ENCODE results near the gene PRLR.
"Not testable (repeated sequence)": the region's sequence is repeated elsewhere in the genome, so short reads cannot be mapped to it uniquely, and the experiment has no call there.

Gene PRLR

DNA sequence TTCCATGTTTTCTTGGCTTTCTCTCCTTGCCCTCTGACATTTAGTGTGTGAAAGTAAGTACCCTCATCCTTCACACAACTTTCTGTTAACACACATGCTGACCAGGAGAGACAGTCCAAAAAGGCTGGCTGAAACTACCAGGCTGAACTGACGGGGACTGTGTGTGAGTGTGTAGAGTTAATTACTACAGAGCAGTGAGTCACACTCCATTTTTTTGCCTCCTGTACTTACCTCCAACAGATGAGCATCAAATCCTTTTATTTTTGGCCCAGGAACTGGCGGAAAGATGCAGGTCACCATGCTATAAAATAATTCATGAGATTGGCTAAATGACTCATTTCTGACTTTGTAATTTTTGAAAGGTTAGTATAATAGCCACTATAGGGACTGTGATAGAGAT lies 162.3 kb downstream of the PRLR start:
- no peak for DNase-seq

DNA sequence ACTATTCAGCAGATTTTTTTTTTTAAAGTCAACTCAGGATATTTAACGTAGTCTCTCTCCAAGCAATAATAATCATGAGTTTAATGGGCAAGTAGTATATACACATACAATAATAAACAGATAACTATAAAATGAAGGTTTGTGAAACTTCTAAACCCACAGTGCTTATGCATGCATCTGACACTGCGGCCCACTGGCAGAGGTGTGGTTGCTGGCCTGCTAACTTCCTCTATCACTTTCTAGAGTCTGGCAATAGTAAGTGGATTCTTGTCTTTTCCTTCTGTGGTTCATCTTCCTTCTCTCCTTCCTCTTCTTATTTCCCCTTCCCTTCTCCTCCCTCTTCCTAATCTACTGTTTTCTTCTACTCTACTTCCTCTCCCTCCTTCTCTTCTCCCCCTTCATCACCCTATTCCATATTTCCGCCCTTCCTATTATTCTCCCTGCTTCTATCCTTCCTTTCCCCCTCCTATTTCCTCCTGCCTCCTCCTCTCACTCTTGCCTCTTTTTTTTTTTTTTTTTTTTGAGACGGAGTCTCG lies 164.0 kb downstream of the PRLR start:
- no peak for DNase-seq

DNA sequence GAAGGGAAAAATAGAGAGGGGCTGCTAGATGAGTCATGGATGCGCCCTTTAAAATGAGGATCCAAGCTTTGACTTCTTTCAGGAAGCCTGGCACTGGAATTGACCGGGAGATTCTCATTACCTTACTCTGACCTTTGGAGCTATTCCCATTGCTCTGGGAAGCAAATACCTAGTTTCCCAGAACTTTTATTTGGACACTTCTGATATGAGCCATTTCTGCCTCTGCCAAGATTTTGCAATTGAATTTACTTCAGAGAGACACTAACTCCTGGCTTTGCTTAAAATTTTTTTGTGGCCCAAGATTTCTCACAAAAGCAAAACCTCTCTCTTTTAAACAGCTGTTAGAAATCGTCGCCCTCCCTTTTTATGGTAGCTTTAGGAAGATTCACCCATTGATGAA lies 166.9 kb downstream of the PRLR start:
- no peak for DNase-seq

DNA sequence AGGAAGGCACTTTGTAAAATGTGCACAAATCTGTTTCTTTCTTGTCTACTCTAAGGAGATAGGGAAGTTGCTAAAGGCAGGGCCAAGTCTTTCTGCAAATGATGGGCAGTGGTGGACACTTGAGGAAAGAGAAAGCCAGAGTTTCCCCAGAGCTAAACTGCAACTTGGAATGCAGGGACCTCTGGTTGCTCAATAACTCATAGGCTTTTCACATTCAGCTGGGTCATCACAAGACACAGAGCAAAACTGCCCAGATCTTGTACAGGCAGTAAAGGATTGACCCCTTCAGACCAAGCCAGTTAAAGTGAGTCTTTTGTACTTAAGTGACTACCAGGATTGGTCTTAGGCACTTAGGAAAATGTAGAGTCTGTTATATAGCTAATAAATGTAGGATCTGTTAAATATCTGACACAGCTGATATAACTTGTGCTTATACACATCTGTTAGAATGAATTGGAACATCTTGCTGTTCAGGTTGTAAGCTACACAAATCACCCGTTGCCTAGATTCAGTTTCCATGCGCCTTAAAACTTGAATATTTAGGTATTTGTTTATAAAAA lies 169.0 kb downstream of the PRLR start:
- DNase-seq = no peak

DNA sequence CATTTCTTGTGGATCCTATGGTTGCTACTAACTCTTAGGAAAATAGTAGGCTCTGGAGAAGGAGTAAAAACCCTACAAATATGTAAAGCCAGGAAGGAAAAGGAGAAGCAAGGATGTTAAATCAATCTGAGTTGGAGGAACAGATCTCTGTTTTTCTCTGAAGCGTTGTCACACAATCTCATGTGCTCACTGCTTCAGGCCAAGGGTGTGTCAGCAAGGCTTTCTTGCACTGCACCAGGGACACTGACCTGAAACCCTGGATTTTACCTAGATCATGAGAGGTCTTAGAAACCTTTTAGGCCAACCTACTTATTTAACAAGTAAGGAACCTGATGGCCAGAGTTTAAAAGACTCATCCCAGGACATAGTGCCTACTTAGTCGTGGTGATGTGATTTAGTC lies 170.1 kb downstream of the PRLR start:
- no peak for DNase-seq

DNA sequence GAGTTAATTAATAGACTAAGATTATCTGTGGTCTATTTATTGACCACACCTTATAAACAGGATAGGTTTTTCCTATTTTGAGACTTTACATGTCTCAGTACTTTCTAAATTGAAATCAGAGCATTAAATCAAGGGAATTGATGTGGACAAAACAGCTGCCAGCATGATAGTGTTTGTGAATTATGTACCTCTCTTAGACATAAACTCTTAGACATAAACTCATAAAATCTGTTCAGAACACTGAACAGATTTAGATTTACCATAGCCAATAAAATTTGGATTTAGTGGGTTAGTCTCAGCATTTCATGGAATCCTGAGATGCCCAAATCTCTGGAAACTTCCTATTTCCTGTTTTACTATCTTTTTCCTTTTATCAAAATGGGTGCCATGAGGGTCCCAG lies 171.0 kb downstream of the PRLR start:
- no peak for DNase-seq

DNA sequence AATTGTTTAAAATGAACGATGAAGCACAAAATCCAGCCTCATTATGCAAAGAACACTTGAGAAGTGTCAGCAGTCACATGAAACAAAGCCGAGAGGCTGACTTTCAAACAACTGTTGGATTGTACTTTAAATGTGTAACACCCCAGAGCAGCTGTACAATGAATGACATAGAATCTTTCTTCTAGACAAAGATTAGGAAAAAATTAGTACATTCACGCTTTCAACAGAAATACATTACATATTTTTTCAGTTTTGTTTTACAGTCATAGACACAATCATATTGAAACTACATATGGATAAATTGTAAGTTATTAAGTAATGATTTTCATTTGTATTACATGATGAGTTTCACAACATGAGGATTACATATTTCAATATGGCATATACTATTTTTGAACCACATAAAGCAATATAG lies 171.9 kb downstream of the PRLR start:
- no peak for DNase-seq

DNA sequence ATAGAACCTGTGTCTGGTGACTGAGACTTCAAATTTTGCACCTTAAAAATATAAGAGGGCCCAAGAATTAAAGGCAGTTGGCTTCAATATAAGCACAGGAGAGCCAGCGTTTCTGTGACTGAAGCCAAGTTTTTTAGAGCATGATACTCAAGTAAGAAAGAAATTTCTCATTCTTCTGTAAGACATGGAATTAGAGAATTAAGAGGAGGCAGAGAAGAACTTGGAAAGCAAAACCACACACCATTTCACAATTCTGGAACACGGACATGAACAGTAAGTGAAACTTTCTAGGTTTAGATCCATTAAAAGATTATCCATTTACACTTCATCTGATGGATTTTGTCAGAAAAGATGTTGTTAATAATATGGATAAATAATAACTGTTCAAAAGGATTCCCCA lies 173.6 kb downstream of the PRLR start:
- DNase-seq = no peak

DNA sequence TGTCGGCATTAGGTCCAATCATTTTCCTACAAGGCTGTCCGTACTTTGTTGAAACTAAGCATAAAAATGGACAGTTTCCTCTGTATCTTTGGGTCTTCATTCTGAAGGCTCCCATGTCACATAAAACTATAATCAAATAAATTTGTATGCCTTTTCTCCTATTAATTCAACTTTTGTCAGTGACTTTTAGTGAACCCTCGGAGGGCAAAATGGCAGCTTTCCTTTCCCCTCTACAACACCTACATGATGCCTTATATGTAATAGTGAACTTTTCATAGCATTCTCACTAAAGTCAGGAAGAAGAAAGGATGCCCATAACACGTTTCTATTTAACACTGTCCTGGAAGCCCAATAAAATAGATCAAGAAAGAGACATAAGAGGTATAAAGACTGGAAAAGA lies 177.4 kb downstream of the PRLR start:
- DNase-seq = no peak

DNA sequence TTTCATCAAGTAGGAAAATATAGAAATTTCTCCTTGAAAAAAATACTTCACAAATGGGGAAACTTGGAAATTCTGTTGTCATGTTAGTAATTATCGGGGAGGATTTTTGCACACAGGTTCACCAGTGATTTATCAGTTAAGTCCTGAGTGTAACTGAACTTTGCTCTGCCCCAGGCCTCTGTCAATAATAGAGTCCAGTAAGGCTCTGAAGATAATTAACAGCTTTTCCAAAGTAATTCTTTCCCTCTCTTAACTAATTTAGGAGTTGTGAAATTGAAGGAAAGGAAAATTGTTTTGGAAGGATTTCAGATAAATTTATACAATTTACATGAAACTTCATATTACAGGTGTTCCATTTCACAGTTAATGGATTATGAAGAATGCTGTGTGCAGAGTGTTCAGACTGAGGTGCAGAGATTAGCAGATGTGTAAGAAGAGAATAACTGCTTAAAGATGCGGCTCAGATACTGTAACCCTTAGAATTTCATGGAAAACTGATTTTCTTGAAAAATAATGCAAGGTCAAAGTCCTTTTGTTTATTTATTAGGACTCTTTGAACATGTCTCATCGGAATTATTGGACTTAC lies 179.7 kb downstream of the PRLR start:
- no peak for DNase-seq

DNA sequence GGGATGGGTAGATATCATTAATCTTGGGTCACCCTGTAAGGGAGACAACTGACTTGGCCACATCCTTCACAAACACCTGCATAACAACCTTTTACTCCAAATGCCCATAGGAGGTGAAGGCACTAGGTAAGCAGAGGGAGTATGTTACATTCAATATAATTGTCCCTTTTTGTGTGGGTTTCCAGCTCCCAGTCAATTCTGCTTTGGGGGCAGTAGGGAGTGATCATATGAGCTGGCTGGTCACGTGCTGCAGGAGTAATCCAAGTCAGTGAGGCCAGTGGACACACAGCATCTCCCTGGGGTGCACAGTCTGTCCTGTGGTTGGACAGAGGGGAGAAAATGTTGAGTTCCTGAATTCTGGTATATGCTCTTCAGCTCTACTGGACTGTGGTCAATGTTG lies 181.4 kb downstream of the PRLR start:
- DNase-seq = no peak

DNA sequence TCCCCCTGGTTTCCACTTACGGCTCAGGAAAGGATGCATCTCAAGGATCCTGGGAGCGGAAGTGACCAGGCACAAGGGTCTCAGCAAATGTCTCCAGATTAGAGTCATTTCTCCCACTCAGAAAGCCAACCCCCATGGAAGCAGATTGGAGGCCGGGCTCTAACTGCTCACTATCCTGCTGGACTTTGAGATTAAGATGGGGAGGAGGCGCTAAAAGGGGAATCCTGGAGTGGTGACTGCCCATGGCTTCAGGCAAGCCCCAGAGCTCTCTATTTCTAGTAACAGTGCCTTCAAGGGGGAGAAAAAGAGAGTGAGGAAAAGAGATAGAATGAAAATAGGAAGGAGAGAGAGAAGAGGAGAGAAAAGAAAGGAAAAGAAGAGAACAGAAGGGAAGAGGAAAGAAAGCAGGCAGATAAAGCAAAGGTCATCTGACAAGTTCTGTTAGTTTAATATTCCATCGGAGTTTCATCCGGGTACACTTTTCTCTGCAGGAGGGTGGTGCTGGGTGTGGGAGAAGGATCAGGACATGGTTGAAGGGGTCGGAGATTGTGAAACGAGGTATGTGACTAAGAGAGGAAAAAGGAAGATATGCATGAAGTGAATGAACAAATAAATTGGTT lies 182.4 kb downstream of the PRLR start, which contains the start of gene AGXT2:
Gene AGXT2 (minus strand): TSS at position 165 of the 620 bp plus-strand sequence. CDS start 57 bp downstream, at position 108.
- no peak for DNase-seq

DNA sequence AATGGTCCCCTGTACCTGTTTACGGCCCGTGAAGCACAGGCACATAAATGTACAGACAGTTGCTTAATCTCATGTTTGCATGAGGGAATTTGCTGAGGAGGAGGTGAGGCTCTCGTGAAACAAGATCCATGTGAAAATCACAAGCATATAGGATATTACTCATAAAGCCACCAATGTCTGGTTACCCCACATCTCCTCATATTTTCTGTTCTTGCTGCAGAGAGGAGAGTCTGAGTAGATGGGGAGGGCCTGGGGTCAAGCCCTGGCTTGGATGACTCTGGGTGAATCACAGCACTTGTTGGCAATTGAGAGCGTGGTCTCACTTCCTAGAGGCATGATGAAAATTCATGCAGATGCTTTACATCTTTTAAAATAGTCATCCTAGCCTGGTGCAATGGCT lies 183.5 kb downstream of the PRLR start:
- no peak for DNase-seq

DNA sequence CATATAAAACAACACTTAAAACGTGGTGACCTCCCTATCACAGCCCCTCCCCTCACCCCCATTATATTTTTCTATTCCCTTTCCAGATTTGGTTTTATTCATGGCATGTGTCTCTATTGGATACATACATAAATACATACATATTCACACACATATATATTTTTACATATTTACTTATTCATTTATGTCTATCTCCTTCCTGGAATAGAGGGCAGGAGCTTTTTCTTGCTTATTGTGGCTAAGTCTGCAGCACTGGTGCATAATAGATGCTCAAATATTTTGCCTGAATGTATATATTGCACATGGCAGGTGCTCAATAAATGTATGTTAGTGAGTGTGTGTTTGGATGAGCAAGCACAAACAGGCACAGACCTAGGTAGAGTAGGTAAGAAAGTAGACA lies 185.0 kb downstream of the PRLR start:
- no peak for DNase-seq

DNA sequence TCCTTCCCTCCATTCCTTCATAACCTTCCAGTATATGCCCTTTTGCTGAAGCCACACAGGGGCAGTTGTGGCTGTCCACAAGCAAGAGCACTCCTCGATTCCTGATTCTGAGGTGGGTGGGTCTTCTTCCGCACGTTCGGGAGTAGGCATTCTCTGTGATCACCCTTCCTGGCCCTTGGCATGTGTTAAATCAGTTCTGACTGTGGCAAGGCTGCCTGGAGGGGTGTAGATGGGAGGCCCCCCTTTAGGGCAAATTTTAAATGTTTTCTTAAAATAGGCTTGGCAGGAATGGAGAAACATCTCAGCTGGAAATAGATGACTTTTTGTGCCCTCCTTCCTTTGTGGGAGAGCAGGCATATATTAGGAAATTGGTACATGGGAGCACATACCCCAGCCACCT lies 185.6 kb downstream of the PRLR start:
- no peak for DNase-seq

DNA sequence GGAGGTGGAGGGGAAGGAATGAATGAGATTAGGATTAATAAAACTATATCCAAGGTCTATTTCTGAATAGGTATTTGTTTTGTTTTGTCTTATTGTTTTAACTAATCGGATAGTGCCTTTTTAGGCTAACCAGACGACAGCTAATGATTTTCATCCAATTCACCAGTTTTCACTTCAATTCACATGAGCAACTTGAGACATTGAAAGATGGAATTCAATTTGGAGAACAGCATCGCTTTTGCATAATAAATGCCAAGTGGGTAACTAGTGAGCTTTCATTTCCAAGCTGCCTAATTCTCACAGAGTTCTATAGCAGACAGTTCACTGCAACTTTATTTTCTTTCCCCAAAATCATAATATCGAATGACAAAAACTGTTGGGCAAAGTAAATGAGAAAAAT lies 187.5 kb downstream of the PRLR start:
- no peak for DNase-seq

DNA sequence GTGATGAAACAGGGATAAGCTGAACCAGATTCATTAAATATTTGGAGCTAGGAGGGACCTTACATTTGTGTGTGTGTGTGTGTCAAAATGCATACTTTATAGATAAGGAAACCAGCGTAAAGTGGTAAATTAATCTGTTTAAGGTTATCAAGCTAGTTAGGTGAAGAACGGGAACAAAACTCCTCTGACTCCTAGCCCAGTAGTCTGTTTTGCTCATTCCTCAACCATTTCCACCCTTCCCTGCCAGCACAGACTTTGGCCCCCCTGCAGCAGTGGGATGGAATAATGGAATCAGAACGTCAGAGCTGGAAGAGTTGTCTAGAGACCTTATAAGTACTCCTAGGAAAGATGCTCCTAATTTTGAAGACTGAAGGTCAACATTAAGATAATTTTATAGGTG lies 189.0 kb downstream of the PRLR start:
- no peak for DNase-seq

DNA sequence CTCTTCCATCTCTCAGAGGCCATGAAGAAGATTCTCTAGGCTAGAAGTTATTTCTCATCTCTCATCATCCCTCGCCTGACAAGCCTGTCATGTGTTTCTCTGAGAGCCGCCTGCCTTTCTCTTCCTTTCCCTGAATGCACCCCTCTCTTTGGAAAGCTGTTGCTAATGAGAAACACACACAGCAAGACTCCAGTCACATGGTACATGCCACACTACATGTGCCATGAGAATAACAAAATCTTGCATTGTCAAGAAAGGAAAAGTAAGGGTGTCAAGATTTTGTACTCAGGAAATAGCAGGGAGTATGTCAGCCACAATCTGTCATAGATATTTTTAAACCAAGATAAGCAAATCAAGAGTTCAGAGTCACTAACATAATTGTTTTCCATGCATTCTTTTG lies 191.4 kb downstream of the PRLR start:
- DNase-seq = no peak

DNA sequence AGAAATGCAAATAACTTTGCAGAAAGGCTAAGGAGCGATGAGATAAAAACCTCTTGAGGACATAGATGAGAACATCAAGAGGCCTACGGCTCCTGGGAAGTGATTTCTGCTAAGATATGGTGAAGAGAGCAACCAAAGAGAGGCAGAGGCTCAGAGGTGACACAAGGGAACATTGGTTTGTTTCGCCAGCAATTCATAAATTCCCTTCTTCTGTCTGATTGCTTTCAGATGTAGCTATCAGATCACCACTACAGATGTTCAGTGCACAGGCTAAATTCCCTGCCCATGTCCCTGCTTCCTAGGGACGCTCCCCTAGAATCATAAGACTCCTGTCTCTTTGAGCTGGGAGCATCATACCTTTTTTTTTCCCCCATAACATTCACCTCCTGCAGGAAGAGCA lies 193.8 kb downstream of the PRLR start:
- no peak for DNase-seq

DNA sequence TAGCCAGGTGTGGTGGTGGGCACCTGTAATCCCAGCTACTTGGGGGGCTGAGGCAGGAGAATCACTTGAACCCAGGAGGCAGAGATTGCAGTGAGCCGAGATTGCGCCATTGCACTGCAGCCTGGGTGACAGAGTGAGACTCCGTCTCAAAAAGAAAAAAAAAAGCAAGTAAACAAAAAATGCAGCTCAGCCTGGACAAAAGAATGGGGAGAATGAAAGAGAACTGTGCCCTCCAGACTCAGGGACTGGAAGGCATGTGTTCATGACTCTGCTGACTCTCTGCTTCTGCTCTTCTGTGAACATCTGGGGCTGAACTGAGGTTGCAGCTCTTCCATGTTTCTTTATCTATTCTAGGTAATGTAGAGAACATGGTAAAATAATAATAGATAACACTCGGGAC lies 194.4 kb downstream of the PRLR start:
- not testable (repeated sequence) for DNase-seq

DNA sequence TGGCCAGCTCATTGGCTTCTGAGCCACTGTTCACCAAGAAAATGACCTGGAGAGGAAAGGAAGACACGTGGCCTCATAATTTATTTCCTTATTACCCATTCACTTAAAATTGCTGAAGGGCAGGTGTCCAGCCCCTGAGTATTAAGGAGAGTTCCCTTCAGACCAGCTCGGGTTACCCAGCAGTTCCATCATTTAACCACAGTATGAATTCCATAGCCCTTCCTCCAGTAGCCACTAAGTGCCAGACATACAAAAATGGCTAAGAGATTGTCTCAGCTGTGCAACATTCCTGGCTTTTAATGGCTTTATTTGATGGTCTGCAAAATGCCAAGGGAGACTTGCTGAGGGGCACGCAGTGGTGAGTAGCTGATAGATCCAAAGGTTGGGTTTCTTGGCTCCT lies 195.0 kb downstream of the PRLR start:
- no peak for DNase-seq

DNA sequence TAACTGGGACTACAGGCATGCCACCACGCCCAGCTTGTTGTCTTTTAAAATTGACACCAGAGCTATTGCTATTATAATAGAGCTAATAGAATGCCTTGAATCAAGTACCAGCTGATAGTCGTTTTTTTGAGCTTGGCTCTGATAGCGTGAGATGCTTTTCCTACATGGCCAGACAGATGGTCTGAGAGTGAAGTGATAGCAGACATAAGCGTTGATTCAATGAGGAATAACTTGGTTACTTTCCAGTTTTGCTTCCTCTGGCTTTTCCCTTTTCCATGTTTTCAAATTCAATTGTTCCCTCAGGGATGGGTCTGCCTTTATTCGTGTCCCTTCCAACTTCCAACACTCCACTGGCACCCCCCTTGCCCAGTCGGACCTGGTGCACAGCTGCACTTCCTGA lies 197.9 kb downstream of the PRLR start:
- DNase-seq = no peak

DNA sequence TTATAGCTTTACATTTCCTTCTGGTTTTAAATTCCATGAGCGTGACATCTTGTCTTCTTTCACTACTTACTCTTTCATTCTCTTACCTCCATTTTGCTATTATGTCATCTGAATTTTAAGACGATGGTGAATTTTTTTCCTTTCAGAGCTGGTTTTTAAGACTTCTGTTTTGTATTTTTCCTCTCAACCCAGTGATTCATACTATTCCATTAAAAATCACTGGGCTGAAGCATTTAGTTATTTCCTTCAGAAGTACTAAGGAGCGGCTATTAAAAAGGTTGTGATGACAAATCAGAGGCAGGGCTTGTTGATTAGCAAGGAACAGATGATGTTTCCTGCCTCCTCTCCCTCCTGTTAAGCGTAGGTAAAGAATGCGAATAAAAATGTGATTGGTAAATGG lies 199.0 kb downstream of the PRLR start:
- DNase-seq = no peak

DNA sequence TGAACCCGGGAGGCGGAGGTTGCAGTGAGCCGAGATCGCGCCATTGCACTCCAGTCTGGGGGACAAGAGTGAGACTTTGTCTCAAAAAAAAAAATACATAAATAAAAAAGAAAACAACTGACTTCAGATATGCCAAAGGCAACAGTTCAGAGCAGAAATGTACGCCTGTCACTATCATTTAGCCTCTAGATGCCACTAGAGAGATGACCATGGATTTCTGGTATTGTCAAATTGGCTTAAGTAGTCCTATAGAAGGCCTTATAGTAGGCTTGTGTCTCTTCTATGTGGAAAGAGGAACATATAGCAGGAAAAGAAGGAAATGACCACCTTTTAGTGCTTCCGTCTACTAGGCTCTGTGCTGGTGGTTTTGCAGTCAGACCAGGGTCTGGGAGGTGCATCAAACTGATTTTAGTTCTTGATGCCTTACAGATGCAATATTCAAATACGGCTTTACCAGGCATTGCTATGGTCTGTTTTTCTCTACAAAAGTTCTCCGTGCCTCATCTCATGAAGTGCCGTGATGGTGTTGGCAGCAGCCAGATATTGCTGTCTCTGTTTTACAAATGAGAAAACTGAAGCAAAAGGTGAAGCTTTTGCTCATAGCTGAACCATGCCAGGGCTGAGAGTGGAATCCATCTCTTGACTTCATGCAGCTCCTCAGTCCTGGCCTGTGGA lies 199.7 kb downstream of the PRLR start:
- no peak for DNase-seq
